GM18511 (cell line): ENCODE measurements around the gene ACCS.

ENCODE experiments used
- ATAC-seq: cut with Tn5 transposase; IDR thresholded peaks from one replicate; pipeline ENCODE4 v1.9.1; 2021; ENCODE audit warnings: mild to moderate bottlenecking, moderate library complexity; ENCODE audit not compliant: unreplicated experiment

Gene ACCS, protein sequence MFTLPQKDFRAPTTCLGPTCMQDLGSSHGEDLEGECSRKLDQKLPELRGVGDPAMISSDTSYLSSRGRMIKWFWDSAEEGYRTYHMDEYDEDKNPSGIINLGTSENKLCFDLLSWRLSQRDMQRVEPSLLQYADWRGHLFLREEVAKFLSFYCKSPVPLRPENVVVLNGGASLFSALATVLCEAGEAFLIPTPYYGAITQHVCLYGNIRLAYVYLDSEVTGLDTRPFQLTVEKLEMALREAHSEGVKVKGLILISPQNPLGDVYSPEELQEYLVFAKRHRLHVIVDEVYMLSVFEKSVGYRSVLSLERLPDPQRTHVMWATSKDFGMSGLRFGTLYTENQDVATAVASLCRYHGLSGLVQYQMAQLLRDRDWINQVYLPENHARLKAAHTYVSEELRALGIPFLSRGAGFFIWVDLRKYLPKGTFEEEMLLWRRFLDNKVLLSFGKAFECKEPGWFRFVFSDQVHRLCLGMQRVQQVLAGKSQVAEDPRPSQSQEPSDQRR

GRCh38 chr11:44065841-44066731 lies at the start of gene ACCS:
Gene ACCS, plus strand, starts transcription at chr11:44066270. Its CDS starts 1,358 bp downstream, at chr11:44067628.
- ATAC-seq: peak; percentile 97

DNA sequence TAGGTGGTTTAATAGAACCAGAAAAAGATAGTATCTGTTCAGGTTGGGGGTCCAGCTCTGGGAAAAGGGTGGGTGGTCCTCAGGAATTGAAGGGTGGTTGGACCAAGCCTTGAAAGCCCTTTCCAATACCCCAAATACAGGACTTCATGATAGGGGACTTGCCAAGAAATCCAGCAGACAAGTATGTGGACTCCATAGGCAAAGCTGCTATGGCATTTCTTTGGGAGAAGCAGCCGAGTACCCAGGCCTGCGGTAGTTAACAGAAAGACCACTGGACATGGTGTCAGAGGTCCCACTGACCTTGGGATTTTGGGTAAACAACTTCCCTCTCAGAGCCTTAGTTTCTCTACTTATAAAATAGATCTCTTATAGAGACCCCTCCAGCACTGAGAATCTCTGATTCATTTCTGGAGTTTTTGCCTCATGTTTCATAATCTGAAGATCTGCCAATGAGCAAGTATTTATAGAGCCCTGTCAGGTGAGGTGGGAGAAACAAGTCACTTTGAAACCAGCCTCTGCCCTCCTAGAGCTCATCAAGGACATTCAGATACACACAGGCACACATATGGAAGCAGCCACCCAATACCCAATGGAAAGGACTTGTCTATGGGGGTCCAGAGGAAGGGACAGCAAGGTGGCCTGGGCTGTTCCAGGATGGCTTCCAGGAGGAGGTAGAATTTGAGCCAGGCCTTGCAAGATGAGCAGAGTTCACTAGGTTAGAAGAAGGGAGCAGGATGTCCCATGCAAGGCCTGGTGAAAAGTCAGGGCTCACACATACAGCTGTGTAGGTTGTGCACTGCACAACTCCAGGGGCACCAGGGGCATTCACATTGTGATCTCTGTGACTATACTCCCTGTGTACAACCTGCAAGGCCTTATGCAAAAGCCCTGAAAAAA lies 49.3 kb upstream of the ACCS start:
- no peak for ATAC-seq

DNA sequence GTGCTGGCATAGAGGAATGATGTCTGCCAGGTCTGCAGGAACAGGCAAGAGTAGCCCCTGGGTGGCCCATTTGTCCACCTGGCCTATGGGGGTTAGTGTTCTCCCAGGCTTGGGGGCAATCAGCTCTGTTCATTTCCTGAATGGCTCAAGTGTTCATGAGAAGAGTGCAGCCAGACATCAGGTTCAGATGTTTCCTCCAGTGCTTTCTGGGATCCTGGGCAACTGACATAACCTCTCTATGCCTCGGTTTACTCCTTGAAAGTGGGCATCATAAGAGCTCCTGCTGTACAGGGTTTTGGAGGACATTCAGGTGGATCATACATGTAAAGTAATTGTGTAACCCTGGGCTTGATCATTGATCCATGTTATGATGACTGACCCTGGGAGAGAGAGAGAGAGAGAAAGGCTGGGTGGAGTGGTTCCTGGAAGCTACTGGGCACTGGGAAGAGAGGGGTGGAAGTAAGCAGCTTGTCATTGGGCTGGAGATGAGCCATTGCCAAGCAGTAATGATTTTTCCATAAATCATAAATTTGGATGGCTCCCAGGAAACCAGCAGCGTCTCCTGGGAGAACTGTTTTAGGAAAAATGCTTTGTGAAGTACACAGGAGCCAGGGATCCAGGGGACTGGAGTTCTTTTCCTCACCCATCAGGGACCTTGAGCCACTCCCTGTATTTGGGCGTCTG lies 48.5 kb upstream of the ACCS start:
- no peak for ATAC-seq

GRCh38 chr11:44018127-44018521 lies 47.9 kb upstream of the ACCS start:
- no peak for ATAC-seq

DNA sequence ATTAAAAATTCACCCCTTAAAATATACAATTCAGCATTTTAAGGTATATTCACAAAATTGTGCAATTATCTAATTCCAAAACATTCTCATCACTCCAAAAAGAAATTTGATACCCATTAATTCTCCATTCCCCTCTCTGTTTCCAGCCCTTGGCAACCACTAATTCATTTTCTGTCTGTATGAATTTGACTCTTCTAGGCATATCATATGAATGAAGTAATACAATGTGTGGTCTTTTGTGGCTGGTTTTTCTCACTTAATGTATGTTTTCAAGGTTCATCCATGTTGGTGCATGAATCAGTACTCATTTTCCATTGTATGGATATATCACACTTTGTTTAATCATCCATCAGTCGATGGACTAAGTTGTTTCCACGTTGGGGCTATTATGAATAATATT lies 47.2 kb upstream of the ACCS start:
- ATAC-seq: no peak

DNA sequence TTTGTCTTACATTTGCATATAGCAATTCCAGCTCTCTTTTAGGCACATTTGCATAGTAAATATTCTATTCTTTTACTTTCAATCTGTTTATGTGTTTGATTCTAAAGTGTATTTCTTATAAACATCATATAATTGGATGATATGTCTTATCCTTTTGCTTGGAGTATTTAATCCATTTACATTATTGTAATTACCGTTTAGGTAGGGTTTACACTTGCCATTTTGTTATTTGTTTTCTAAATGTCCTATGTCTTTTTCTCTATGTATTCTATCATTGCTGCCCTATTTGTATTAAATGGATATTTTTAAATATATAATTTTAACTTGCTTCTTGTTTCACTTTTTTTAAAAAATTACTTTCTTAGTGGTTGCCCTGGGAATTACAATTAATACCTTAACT lies 41.1 kb upstream of the ACCS start:
- ATAC-seq: no peak

DNA sequence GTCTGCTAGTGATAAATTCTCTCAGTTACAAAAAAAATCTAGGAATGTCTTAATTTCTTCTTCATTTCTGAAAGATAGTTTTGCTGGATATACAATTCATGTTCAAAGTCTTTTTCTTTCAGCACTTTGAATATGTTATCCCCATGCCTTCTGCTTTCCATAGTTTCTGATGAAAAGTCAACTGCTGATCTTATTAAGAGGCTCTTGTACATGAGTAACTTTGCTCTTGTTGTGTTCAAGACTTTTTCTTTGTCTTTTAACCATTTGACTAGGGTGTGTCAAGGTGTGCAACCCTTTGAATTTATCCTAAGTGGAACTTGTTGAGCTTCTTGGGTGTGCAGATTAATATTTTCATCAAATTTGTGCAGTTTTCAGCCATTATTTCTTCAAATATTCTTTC lies 40.3 kb upstream of the ACCS start:
- no peak for ATAC-seq

GRCh38 chr11:44028401-44028800 lies 37.7 kb upstream of the ACCS start:
- no peak for ATAC-seq

GRCh38 chr11:44028816-44029506 lies 37.1 kb upstream of the ACCS start:
- ATAC-seq: no peak

- ATAC-seq: no peak
Observed at GRCh38 chr11:44029507-44029845, 36.6 kb upstream of the ACCS start.

DNA sequence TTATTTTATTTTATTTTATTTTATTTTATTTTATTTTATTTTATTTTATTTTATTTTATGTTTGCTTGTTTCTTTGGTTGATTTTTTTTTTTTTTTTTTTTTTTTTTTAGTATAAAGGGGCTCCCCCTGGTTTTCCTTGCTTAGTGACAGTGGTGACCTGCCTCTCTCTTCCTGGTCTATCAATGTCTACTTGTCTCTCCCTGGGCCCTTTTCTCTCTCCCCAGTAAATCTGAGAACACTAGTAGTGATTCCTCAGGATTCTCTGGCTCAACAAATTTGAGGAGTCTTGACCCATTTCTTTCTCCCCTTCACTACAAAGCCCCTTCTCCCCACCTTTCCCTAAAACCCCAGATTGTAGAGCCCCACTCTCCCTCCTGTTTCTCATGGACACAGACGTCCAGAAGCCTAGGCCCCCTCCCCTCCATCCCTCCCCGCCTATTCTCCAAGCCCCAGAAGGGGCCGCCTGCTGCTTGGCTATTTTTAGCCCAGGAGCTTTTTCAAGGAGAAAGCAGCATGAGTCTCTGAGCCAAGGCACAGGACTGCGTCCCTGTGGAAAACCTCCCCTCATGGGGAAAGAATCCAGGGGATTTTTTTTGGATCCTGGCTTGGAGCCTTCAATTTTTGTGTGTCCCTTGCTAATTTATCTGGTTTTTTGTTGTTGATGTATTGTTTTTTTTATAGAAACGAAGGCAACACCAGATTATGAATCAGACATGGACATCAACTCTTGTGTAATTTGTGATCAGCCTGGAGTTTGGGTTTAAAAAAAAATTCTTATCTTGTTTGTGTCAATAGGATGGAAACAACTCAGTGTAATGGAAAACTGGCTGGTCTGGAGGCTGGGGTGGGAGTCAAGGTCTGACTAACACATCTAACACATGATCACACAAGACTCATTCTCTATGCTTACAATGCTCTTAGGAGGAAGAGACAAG lies 35.8 kb upstream of the ACCS start:
- no peak for ATAC-seq

DNA sequence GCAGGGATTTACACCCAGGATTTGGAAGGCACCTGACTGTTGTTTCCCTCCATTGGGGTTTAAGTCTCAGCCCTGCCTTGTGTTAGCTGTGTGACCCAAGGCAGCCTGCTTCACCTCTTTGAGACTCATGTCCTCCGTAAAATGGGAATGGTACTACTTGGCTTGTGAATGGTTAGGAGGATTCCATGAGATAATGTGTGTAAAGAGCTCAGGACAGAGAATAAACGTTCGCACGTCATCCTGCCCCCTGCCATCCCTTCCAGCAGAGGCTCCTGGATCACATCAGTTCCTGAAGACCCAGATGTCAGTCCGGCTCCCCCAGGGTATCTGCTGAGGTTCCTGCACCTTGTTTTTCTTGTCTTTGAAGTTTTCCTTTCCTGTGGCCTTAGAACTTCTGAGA lies 35.1 kb upstream of the ACCS start:
- no peak for ATAC-seq

DNA sequence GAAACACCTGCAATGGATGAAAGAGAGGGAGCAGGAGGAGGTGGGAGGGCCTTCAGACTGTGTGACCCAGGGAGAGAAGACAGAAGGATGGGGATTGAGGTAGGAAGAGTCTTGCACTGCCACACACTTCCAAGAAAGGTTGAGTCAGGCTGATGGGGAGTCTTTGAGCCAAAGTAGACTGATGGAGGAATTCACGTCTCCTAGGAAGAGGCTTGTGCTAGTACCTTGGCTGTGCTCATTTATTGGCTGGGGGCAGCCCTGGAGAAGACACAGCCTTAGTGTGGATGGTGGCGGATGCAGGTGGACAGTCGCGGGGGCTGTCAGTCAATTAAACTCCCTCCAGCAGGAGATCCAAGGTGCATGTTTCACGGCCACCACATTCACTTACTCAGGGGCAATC lies 34.5 kb upstream of the ACCS start:
- no peak for ATAC-seq

- ATAC-seq: no peak
Observed at GRCh38 chr11:44032299-44033085, 33.6 kb upstream of the ACCS start.

GRCh38 chr11:44033411-44033850 lies 32.6 kb upstream of the ACCS start:
- ATAC-seq: no peak

GRCh38 chr11:44033856-44034255 lies 32.2 kb upstream of the ACCS start:
- ATAC-seq: no peak

DNA sequence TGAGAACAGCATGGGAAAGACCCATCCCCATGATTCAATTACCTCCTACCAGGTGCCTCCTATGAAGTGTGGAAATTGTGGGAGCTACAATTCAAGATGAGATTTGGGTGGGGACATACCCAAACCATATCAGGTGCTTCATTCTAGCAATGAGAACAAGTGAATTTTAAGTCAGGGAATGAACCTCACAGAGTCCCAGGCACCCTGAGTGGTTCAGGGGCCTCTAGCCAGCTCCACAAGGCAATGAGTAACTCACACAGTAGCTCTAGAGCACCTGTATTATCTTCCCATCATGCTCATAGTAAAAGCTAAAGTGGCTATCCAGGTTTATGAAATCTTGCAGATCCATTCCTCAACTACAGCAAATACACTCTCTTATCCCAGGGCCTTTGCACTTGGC lies 31.4 kb upstream of the ACCS start:
- ATAC-seq: no peak
